Activated T-helper 2 cell treated with anti-CD3 and anti-CD28 coated beads, Interferon-gamma antibody, Interleukin-2, Interleukin-4, amounts not matched to agents 10 μg/mL and 5 μg/mL and 100 μg/mL, durations not matched to agents 14 hours and 24 hours and 36 hours (primary cell): ENCODE results near the gene MICAL3. TPM values are rescaled to one million over a fixed set of nuclear protein-coding genes. Genes with fewer than 3 reads are reported as not detected.
"Not testable (repeated sequence)": the region's sequence is repeated elsewhere in the genome, so short reads cannot be mapped to it uniquely, and the experiment has no call there.

Source experiments
- DNase-seq: peaks from one replicate; pipeline ENCODE4 v3.0.0; 2021; ENCODE audit warnings: low spot score
- H3K27ac Mint-ChIP-seq: one replicate; pipeline ENCODE4 v1.8.0; 2021; ENCODE audit warnings: mixed read lengths
- H3K27me3 Mint-ChIP-seq: one replicate; pipeline ENCODE4 v1.8.0; 2021; ENCODE audit warnings: low read depth, mixed read lengths
- H3K36me3 Mint-ChIP-seq: one replicate; pipeline ENCODE4 v1.8.0; 2021; ENCODE audit warnings: low read depth, mixed read lengths
- H3K4me1 Mint-ChIP-seq: one replicate; pipeline ENCODE4 v1.8.0; 2021; ENCODE audit warnings: low read depth, mixed read lengths
- H3K4me3 Mint-ChIP-seq: one replicate; pipeline ENCODE4 v1.8.0; 2021; ENCODE audit warnings: low read depth, mild to moderate bottlenecking, moderate library complexity, mixed read lengths
- H3K9me3 Mint-ChIP-seq: one replicate; pipeline ENCODE4 v1.8.0; 2021; ENCODE audit warnings: mixed read lengths
- intact Hi-C: fragments of 100-400 bp; cut with micrococcal nuclease; formaldehyde crosslinking; loops from one replicate; pipeline ENCODE4 v1.15.1; 2023
- total RNA-seq: library from RNA; stranded (reverse); gene quantifications from 2 replicates; pipeline ENCODE4 v1.2.3, GENCODE V29; 2022

MICAL3 gene
- total RNA-seq, 1 donor from 2014 or later, result 41.8 TPM

DNA sequence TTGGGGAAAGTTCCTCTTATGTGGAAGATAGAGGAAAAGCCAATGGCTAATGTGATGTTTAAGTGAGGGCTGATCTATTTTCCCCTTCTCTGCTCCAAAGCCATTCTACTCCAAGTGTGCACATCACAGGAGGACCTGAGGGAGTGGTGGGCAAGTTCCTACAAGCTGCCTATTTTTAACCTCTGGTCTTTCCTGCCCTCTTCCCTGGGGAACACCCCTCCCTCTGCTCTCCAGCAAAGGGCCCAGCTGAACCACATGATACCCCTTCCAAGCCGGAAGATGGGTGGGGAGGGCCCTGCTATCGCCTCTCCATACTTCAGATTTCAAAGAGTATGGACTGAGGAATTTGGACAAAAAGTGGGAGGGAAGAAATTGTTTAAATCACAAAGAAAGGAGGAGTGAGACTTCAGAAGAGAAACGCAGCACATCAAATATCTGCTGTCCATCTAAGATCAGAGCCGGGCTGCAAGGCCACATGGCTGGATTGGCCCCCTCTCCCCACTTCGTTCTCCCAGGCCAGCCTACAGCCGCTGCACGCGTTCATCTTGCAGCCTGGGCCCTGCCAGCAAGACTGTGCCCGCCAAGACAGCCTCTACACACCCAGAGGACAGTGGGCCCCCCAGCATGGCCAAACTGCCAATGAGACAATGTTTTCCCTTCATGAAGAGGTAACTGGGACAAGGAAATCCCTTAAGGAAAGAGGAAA lies 77.5 kb downstream of the MICAL3 start:
- intact Hi-C loops, result no loop called here
- Mint-ChIP-seq H3K9me3 (no peaks in the 10 kb centered on the region), H3K27me3 (no peaks in the 10 kb centered on the region), H3K36me3 (no peaks in the 10 kb centered on the region), H3K27ac (no peak overlapping the region), H3K4me3 (no peak overlapping the region), H3K4me1 (no peaks in the 10 kb centered on the region)
- DNase-seq, result no peak

DNA sequence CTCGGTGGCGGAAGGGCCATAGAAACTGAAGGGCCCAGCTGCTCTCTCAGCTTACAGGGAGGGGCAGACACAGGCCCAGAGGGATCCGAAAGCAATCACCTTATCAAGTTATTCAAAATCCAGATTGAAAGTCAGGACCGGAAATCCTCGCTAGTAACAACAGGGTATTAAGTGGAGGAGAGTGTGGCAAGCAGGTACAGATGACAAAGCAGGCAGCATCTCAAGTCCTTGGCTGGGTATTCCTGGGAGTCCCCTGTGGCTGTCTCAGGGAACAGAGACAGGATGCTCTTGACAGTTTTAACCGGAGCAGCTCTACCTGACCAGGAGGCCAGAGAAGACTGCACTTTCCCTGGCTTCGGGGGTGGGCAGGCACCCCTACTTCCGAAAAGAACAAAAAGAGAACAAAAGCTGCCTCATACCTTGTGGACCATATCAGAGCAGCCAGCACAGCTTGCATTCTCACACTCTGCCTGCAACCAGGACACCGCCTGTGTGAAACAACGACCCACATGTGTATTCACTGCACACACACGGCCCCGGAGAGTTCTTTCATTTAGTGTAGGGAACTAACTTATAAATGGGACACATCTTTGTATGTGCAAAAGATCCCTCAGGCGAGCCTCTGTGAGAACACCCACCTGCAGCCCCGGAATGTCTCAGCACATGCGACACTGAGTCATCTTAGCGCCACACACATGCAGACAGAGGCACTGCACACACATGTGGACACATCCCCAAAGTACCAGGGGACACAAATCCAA lies 78.3 kb downstream of the MICAL3 start:
- H3K4me3 Mint-ChIP-seq, result no peak overlapping the region
- no peak overlapping the region for H3K27ac Mint-ChIP-seq
- no peak for DNase-seq
- H3K9me3 Mint-ChIP-seq, result no peaks in the 10 kb centered on the region
- H3K36me3 Mint-ChIP-seq, result no peaks in the 10 kb centered on the region
- intact Hi-C loops, result no loop called here
- H3K27me3 Mint-ChIP-seq, result no peaks in the 10 kb centered on the region
- H3K4me1 Mint-ChIP-seq, result no peaks in the 10 kb centered on the region

DNA sequence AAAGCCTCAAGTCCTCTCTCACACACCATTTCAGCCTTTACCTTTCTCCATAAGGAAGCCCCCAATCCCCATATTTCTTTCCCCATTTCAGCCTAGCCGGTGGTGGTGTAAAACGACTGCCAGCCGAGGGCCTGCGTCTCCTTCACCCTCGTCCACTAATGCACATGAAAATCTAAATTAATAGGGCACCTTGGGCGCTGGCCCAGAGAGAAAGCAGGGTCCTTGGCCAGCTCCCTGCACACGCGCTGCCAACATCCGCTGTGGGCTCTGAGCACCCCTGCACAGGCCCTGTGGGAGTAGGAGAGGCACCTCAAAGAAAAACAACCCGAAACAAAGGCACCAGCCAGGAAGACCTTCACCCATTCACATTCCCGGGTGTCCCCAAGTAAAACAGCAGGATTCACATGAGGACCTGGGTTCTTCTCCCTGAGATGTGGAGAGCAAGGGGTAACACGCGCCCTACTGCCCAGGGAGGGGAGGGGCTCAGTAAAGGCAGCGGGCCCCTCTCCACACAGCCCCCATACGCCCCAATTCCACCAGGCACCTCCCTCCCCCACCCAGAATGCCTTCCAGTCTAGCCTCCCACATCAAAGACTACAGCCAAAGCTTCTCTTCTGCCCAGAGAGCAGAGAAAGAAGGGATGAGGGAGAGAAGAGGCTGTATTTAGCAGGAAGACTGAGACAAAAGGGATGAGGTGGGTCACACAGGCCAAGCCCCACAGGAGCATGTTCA lies 79.0 kb downstream of the MICAL3 start:
- no peak for DNase-seq
- H3K4me1 Mint-ChIP-seq, result no peaks in the 10 kb centered on the region
- no peaks in the 10 kb centered on the region for H3K9me3 Mint-ChIP-seq
- no peaks in the 10 kb centered on the region for H3K27me3 Mint-ChIP-seq
- H3K36me3 Mint-ChIP-seq, result no peaks in the 10 kb centered on the region
- no peak overlapping the region for H3K27ac Mint-ChIP-seq
- H3K4me3 Mint-ChIP-seq, result no peak overlapping the region
- intact Hi-C loops, result no loop called here

DNA sequence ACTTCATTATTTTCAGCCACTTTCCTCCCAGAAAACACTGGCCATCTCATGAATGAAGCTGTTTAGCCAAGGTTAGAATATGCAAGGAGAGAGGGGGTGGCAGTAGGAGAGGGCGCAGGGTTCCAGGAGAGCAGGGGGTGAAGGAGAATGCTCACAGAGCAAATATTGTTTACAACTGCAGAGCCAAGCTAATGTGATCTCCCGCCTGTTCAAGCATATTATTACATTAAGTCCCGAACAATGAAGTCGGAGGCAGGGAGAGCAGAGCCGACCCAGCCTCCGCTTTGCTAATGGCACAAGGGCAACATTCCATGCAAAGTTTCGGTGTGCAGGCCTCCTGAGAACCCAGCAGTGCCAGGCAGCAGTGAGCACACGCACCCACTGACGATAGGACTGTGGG lies 80.1 kb downstream of the MICAL3 start:
- DNase-seq, result no peak
- Mint-ChIP-seq H3K4me1 (no peaks in the 10 kb centered on the region), H3K27ac (no peak overlapping the region), H3K4me3 (no peak overlapping the region), H3K27me3 (no peaks in the 10 kb centered on the region), H3K36me3 (no peaks in the 10 kb centered on the region), H3K9me3 (no peaks in the 10 kb centered on the region)
- intact Hi-C loops, result no loop called here

DNA sequence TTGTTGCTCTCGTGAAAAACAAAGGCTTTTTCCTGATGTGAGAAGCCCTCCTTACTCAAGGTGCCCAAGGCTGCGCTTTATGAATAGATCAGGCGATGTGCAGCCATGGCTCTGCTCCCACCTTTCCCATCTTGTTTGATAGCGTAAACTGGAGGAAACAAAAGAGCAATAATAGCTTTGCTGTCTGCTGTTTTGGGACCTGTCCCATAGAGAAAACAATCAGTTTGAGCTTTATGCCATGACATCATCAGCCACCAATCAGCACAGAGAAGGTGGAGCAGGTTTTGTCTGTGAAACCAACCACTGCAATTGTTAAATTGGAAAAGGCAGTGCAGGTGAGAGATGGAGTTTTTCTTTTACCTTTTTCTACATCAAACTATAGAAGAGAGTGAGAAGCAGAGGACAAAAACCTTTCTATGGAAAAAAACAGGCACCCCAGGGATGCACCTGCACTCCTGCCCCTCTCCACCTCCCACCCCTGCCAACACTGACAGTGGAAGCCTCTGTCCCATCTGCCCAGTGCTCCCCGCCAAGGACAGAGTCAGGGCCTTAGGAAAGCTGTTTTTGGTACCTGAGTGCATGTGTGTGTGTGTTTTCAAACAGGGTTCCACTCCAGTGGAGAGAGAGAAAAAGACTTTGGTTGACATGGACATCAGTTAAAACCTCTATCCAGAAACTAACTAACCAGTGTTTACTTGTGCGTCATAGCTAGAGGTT lies 80.7 kb downstream of the MICAL3 start:
- Mint-ChIP-seq H3K4me1 (no peaks in the 10 kb centered on the region), H3K36me3 (no peaks in the 10 kb centered on the region), H3K27ac (no peak overlapping the region), H3K9me3 (no peaks in the 10 kb centered on the region), H3K27me3 (no peaks in the 10 kb centered on the region), H3K4me3 (no peak overlapping the region)
- no peak for DNase-seq
- intact Hi-C loops, result no loop called here

DNA sequence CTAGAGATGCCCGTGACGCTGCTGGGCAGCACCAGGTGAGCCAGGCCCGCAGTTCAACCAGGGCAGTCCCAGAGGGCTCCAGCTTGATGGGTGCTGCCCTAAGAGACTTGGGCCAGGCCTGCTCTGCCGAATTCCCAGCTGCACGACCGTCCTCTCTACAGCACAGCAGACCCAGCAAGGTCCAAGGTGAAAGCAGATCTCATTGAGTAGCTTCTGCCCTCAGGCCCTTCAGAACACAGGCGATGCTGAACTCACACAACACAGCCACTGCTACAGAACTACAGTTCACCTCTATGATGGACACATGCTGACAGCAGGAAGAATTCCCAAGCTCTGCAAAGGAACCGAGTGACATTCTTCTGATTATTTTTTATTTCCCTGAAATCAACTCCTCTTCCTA lies 81.6 kb downstream of the MICAL3 start:
- no peak overlapping the region for H3K4me3 Mint-ChIP-seq
- DNase-seq, result no peak
- H3K4me1 Mint-ChIP-seq, result no peaks in the 10 kb centered on the region
- H3K9me3 Mint-ChIP-seq, result no peaks in the 10 kb centered on the region
- H3K36me3 Mint-ChIP-seq, result no peaks in the 10 kb centered on the region
- no peaks in the 10 kb centered on the region for H3K27me3 Mint-ChIP-seq
- intact Hi-C loops, result no loop called here
- H3K27ac Mint-ChIP-seq, result no peak overlapping the region

DNA sequence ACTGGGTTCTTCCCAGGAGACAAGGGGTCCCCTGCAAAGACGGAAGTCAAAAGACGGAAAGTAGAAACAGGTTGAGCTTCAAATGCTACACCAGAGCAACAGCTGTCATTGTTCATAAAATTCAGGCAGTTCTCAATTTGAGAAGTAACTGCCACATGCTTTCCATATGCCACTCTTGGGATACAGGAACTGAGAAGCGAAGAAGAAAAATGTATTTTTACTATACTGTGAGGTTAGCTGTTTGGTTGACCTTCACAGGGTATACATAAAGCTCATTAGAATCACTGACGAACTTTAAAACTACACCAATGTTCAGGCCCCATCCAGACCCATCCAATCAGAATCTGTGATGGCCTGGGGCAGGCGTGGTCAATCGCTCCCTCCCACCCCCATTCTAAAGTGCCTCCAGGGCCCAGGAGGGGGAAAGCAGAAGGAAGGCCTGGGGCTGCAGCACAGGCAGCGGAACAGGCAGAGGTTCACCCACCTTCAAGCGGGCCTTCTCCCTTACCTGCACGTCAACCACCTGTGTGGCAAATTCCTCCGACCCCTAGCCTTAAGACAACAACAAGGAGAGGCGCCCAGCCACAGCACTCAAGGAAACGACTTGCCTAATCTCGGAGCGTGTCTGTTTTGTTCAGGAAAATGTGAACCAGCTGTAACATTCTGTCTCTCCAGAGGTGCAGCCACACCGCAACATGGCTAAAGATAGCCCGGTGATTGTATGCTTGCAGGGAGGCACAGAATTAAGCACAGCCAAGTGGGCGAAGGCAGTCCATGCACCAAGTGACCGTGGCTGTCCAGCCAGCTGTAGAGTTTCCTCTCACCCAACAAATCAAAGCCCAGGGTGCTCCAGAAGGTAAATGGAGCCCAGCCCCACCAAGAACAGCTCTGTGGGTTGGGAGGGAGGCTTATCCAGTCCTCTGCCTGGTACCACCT lies 82.6 kb downstream of the MICAL3 start:
- no peaks in the 10 kb centered on the region for H3K36me3 Mint-ChIP-seq
- H3K4me3 Mint-ChIP-seq, result no peak overlapping the region
- no peaks in the 10 kb centered on the region for H3K4me1 Mint-ChIP-seq
- intact Hi-C loops, result no loop called here
- H3K27me3 Mint-ChIP-seq, result no peaks in the 10 kb centered on the region
- no peaks in the 10 kb centered on the region for H3K9me3 Mint-ChIP-seq
- H3K27ac Mint-ChIP-seq, result no peak overlapping the region
- no peak for DNase-seq

DNA sequence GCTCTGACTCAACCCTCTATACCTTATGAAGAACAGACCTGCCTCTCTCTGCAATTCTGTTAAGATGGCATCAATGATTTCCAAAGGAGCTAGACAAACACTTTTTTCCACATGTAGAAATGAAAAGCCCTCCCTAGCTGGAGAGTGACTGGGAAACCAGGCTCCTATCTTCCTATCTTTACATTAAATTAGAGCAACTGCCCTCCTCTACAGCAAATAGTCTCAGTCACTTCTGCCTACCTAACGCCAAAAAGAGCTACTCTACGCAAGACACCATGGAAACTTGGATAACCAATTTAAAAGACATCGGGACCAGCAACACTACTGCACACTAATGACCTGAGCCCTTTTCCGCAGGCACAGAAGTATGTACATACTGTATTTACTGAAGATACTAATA lies 84.8 kb downstream of the MICAL3 start:
- Mint-ChIP-seq H3K4me3 (no peak overlapping the region), H3K9me3 (no peaks in the 10 kb centered on the region), H3K4me1 (no peaks in the 10 kb centered on the region), H3K36me3 (no peaks in the 10 kb centered on the region), H3K27ac (no peak overlapping the region), H3K27me3 (no peaks in the 10 kb centered on the region)
- intact Hi-C loops, result no loop called here
- DNase-seq, result no peak

DNA sequence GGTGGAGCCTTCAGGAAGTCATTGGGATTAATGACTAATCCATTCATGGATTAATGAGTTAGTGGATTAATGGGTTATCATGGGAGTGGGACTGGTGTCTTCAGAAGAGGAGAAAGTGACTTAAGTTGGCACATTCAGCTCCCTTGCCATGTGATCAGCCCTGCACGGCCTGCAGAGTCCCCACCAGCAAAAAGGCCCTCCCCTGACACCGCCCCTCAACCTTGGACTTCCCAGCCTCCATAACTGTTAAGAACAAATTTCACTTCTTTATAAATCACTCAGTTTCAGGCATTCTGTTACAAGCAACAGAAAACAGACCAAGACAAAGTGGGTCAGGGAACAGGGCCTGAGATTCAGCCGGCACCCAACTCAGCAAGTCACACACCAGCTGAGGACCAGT lies 85.3 kb downstream of the MICAL3 start:
- DNase-seq, result no peak
- no peak overlapping the region for H3K4me3 Mint-ChIP-seq
- no peaks in the 10 kb centered on the region for H3K4me1 Mint-ChIP-seq
- intact Hi-C loops, result no loop called here
- no peak overlapping the region for H3K27ac Mint-ChIP-seq
- H3K27me3 Mint-ChIP-seq, result peaks cover 3% of the 10 kb centered on the region
- no peaks in the 10 kb centered on the region for H3K36me3 Mint-ChIP-seq
- H3K9me3 Mint-ChIP-seq, result no peaks in the 10 kb centered on the region

DNA sequence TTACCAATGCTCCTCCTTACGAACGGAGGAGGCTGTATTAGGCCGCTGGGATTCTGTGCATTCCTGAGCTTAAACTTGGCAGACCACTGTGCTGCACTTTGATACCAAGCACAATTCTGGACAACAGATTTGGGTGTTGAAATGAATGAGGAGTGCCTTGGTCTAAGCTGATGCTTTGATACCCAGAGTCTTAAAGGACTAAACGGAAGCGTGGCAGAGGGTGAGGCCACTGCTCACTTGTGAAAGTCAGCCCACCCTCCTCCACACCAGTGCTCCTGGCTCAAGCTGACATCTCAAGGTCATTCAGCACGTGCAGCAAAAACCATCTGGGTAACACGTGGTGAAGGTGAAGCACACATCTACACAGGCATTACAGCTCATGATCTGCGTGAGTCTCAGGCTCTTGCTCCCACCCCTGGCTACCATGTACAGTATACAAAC lies 85.9 kb downstream of the MICAL3 start:
- intact Hi-C loops, result no loop called here
- Mint-ChIP-seq H3K4me3 (no peak overlapping the region), H3K27ac (no peak overlapping the region), H3K4me1 (peaks cover 3% of the 10 kb centered on the region), H3K27me3 (peaks cover 4% of the 10 kb centered on the region), H3K9me3 (no peaks in the 10 kb centered on the region), H3K36me3 (no peaks in the 10 kb centered on the region)
- no peak for DNase-seq

DNA sequence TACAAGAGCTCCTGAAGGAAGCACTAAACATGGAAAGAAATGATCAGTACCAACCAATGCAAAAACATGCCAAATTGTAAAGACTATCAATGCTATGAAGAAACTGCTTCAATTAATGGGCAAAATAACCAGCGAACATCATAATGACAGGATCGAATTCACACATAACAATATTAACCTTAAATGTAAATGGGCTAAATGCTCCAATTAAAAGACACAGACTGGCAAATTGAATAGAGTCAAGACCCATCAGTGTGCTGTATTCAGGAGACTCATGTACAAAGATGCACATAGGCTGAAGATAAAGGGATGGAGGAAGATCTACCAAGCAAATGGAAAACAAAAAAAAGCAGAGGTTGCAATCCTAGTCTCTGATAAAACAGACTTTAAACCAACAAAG lies 91.9 kb downstream of the MICAL3 start:
- peaks cover 15% of the 10 kb centered on the region for H3K4me1 Mint-ChIP-seq
- not testable (repeated sequence) for H3K4me3 Mint-ChIP-seq, H3K27me3 Mint-ChIP-seq

DNA sequence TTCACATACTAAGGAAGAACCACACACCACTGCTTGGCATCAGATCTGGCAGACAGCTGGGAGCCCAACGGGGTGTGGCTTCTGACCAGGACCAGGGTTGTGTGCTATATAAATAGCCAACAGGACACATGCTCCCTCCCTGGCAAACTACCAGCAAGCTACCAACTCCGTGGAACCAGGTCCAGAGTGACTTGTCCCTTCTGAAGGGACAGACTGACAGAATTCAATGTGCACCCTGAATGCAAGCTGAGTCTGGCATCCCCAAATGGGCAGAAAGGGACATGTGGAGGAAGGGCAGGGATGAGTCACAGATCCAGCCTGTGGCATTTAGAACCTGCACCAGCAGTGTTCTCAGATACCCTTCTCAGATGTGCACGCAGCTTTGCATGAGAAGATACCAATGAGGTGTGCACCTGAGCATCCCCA lies 92.9 kb downstream of the MICAL3 start:
- Mint-ChIP-seq H3K27me3 (peaks cover 6% of the 10 kb centered on the region), H3K9me3 (no peaks in the 10 kb centered on the region), H3K4me1 (peaks cover 15% of the 10 kb centered on the region), H3K4me3 (no peak overlapping the region), H3K36me3 (no peaks in the 10 kb centered on the region), H3K27ac (no peak overlapping the region)
- intact Hi-C loops, result no loop called here
- no peak for DNase-seq

More for the DNA sequence above, 91.9 kb downstream of the MICAL3 start:
- intact Hi-C loops, DNase-seq, H3K27ac Mint-ChIP-seq, H3K9me3 Mint-ChIP-seq, H3K36me3 Mint-ChIP-seq: not testable (repeated sequence)
